Gastroesophageal sphincter (tissue), 4 donors: ENCODE data around the gene LCE1F. TPM values are rescaled to one million over a fixed set of nuclear protein-coding genes. Genes with fewer than 3 reads are reported as not detected.

Experiments
- ATAC-seq: fragments of 150-250 bp; one replicate; pipeline ENCODE4 v1.9.1; 2016; ENCODE audit warnings: mild to moderate bottlenecking, moderate library complexity
- H3K27ac ChIP-seq, 4 donors: fragments of 200-600 bp; sonication (generic) in 3 of 4; 1 replicate in 3 of 4; 2 replicates in 1 of 4; pipeline ENCODE4 v1.5.1; 2016 to 2019
- H3K27me3 ChIP-seq: fragments of 200-600 bp; sonication (generic); one replicate; pipeline ENCODE4 v1.5.1; 2019
- H3K36me3 ChIP-seq, 2 donors: fragments of 200-600 bp; sonication (generic); one replicate each; pipeline ENCODE4 v1.5.1; 2019; ENCODE audit warnings: control low read depth in 1 of 2
- H3K4me1 ChIP-seq, 3 donors: fragments of 200-600 bp; sonication (generic); 1 replicate in 2 of 3; 2 replicates in 1 of 3; pipeline ENCODE4 v1.5.1; 2016 to 2019; ENCODE audit warnings: control low read depth in 2 of 3
- H3K4me3 ChIP-seq, 2 donors: fragments of 200-600 bp; sonication (generic); one replicate each; pipeline ENCODE4 v1.5.1; 2019; ENCODE audit warnings: mild to moderate bottlenecking in 1 of 2, moderate library complexity in 1 of 2
- H3K9me3 ChIP-seq, 3 donors: fragments of 200-600 bp; sonication (generic); one replicate each; pipeline ENCODE4 v1.5.1; 2017 to 2019; ENCODE audit warnings: control low read depth in 2 of 3
- EP300 ChIP-seq: sonication (generic); formaldehyde crosslinking; IDR thresholded peaks from one replicate; pipeline ENCODE4 v1.6.1; 2017; ENCODE audit warnings: antibody characterized with exemption, mild to moderate bottlenecking
- POLR2A ChIP-seq, 2 donors: fragments of 450-650 bp; IDR thresholded peaks; one replicate each; pipeline ENCODE4 v1.6.1; 2017; ENCODE audit warnings: antibody characterized with exemption in 2 of 2, mild to moderate bottlenecking in 2 of 2, moderate library complexity in 1 of 2
- POLR2AphosphoS5 ChIP-seq: sonication (generic); formaldehyde crosslinking; IDR thresholded peaks from one replicate; pipeline ENCODE4 v1.6.1; 2017; ENCODE audit warnings: antibody characterized with exemption
- WGBS, 2 donors: methylation state at CpG; one replicate each; pipeline ENCODE4 v1.1.5; 2018; ENCODE audit warnings: low coverage in 1 of 2; 5-methylcytosine and 5-hydroxymethylcytosine counted together
- total RNA-seq, 4 donors: library from RNA; depleted of rRNA; stranded (reverse); fragments of >200 nt; gene quantifications; one replicate each; pipeline ENCODE4 v1.1.0, GENCODE V29; 2016
- TF ChIP-seq, protein P1 (sequence below), 4 experiments: fragments of 200-600 bp in 2 of 4; fragments of 450-650 bp in 2 of 4; sonication (generic) in 1 of 4; IDR thresholded peaks; one replicate each; pipeline ENCODE4 v1.5.1; 2017 to 2019; ENCODE audit warnings: antibody characterized with exemption in 4 of 4, mild to moderate bottlenecking in 2 of 4, moderate library complexity in 2 of 4

The LCE1F gene
- total RNA-seq, 4 donors from 2014 or later = not detected

DNA sequence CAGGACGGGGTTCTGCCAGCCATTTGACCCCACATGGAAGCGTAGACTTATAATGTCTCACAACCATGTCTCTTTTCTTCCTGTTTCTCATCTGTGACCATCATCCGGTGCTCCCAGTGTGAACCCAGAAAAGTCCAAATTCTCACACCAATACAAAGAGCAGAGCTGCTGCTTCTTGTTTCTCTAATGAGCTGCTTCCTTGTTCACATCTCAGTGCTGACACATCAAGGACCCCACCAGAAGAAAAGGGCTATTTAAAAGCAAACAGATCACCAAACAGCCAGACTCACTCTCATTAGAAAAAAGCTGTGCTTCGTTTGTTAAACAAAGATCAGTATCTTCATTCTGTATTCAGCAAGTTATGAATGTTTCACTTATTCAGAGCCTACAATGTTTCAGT is 20.7 kb downstream of the LCE1F start:
- H3K36me3 ChIP-seq = no peaks in the 10 kb centered on the region
- H3K27me3 ChIP-seq = no peaks in the 10 kb centered on the region
- TF ChIP-seq, protein P1, sequence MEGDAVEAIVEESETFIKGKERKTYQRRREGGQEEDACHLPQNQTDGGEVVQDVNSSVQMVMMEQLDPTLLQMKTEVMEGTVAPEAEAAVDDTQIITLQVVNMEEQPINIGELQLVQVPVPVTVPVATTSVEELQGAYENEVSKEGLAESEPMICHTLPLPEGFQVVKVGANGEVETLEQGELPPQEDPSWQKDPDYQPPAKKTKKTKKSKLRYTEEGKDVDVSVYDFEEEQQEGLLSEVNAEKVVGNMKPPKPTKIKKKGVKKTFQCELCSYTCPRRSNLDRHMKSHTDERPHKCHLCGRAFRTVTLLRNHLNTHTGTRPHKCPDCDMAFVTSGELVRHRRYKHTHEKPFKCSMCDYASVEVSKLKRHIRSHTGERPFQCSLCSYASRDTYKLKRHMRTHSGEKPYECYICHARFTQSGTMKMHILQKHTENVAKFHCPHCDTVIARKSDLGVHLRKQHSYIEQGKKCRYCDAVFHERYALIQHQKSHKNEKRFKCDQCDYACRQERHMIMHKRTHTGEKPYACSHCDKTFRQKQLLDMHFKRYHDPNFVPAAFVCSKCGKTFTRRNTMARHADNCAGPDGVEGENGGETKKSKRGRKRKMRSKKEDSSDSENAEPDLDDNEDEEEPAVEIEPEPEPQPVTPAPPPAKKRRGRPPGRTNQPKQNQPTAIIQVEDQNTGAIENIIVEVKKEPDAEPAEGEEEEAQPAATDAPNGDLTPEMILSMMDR (IDR thresholded peaks at IDR 0.05) = no peak
- no peak for ATAC-seq
- 59 to 64% methylated on average over 4 of the region's 4 CpGs for WGBS, 2 donors
- H3K4me1 ChIP-seq = no peaks in the 10 kb centered on the region
- H3K27ac ChIP-seq = no peak overlapping the region
- no peak overlapping the region for H3K4me3 ChIP-seq
- H3K9me3 ChIP-seq = no peaks in the 10 kb centered on the region

DNA sequence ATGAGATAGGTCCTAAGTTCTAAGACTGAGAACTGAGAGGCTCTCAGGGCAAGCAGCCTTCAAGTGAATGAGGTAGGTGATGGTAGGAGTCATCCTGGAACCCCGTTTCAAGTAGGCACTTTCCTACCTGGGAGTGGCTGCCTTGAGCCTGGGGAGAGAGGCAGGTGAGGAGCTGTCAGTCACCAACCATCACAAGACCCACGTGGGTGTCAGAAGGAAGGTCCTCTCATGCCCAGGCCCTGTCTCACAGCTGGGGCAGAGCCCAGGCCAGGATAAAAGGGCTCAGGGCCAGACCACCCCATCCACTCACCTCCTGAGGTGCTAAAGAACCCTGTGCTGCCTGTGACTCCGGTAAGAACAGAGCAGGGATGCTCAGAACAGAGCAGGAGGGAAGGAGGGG is 21.5 kb downstream of the LCE1F start, which contains the start of gene LCE1D:
Gene LCE1D, plus strand, starts transcription at position 301 of the 400 bp plus-strand sequence. CDS start 1,074 bp downstream, outside the sequence.
- H3K27me3 ChIP-seq = no peaks in the 10 kb centered on the region
- WGBS, 2 donors = 60% methylated on average over 2 of the region's 3 CpGs; no CpG with 5 or more reads in 1 of the 2 donors
- H3K4me1 ChIP-seq = no peaks in the 10 kb centered on the region
- no peak within 1 kb of the TSS for H3K27ac ChIP-seq
- H3K9me3 ChIP-seq = no peaks in the 10 kb centered on the region
- H3K36me3 ChIP-seq = no peaks in the 10 kb centered on the region
- no peak within 1 kb of the TSS for H3K4me3 ChIP-seq
- ATAC-seq = no peak
- TF ChIP-seq POLR2A (IDR thresholded peaks at IDR 0.05) (no peak), EP300 (no peak), POLR2AphosphoS5 (no peak)
- TF ChIP-seq, protein P1 (IDR thresholded peaks at IDR 0.05) = no peak

DNA sequence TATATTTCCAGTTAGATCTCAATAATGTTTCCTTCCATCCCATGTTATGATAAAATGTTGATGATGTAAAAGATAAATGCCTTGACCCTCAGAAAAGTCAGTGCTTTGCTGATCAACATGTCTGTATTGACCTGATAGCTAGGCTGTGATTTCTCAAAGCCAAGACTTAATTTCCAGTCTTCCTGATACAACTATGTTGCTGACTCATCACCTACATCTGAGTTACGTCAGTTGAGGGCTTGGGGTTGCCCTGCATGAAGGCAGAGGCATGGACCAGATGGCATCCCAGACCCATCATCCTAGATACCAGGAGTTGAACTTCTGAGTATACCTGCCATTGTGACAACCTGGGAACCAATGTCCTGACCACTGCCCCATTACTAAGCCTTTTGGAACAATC is 26.4 kb downstream of the LCE1F start:
- H3K9me3 ChIP-seq = no peaks in the 10 kb centered on the region
- no CpG with 5 or more reads among the region's 1 CpG for WGBS, 2 donors
- no peak for TF ChIP-seq POLR2A (IDR thresholded peaks at IDR 0.05)
- no peak for TF ChIP-seq EP300
- ATAC-seq = no peak
- H3K27ac ChIP-seq = no peak overlapping the region
- no peaks in the 10 kb centered on the region for H3K4me1 ChIP-seq
- H3K4me3 ChIP-seq = no peak overlapping the region
- H3K36me3 ChIP-seq = no peaks in the 10 kb centered on the region
- no peaks in the 10 kb centered on the region for H3K27me3 ChIP-seq

DNA sequence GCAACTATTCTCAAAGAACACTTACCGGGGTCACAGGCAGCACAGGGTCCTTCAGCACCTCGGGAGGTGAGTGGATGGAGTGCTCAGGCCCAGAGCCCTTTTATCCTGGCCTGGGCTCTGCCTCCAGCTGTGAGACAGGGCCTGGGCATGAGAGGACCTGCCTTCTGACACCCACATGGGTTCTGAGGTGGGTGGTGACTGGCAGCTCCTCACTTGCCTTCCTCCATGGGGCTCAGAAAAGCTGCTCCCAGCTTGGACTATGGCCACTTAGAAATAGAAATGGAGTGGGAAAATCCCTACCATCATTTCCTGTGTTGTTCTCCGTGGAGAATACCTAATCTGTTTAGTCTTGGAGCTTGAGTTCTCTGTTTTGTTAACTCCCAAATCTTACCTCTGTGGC is 31.6 kb downstream of the LCE1F start, which contains the start of gene LCE1C:
Gene LCE1C, minus strand, starts transcription at position 76 of the 400 bp plus-strand sequence. CDS start 1,173 bp downstream, outside the sequence.
- no peaks in the 10 kb centered on the region for H3K4me1 ChIP-seq
- ATAC-seq = no peak
- H3K9me3 ChIP-seq = no peaks in the 10 kb centered on the region
- H3K27me3 ChIP-seq = no peaks in the 10 kb centered on the region
- 20 to 29% methylated on average over 1 of the region's 3 CpGs for whole genome bisulfite sequencing, 2 donors
- H3K27ac ChIP-seq = no peak within 1 kb of the TSS
- H3K36me3 ChIP-seq = no peaks in the 10 kb centered on the region
- TF ChIP-seq, protein P1 (IDR thresholded peaks at IDR 0.05) = no peak
- no peak for TF ChIP-seq POLR2A (IDR thresholded peaks at IDR 0.05)
- TF ChIP-seq EP300 = no peak
- TF ChIP-seq POLR2AphosphoS5 = no peak
- H3K4me3 ChIP-seq = no peak within 1 kb of the TSS

DNA sequence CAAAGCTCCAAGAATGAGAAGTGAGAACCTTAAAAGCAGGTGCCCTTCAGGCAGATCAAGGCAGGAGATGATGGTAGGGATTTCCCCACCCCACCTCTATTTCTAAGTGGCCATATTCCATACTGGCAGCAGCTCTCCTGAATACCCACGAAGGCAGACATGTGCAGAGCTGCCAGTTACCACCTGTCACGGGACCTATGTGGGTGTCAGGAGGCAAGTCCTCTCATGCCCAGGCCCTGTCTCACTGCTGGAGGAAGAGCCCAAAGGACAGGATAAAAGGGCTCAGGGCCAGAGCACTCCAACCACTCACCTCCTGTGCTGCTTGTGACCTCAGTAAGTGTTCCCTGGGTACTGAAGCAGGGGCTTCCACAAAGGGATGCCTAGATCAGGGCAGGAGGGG is 36.1 kb downstream of the LCE1F start:
- Histone ChIP-seq H3K27me3 (no peaks in the 10 kb centered on the region), H3K9me3 (no peaks in the 10 kb centered on the region), H3K4me1 (no peaks in the 10 kb centered on the region), H3K27ac (no peak overlapping the region), H3K4me3 (no peak overlapping the region), H3K36me3 (no peaks in the 10 kb centered on the region)
- 80% methylated on average over 1 of the region's 2 CpGs; no CpG with 5 or more reads in 1 of the 2 donors for WGBS, 2 donors
- no peak for ATAC-seq
- TF ChIP-seq POLR2AphosphoS5 = no peak

DNA sequence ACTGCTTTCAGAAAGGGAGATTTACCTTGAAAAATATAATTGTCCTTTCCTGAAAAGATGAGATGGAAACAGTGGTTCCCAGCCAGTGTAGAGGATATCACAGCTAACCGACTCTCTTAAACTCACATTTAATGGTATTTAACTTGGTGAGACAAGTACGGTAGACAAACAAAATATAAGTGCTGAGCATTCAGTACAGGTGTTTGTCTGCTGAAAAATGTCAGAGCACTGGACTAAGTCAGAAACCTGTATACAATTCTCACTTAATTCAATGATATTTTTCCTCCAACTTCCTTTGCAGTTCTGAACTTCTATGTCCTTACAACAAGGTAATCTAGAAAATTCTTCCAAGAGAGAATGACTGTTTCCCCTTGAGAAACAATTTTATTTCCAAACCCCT is 36.7 kb downstream of the LCE1F start, which contains the start of gene LCE1B:
Gene LCE1B, plus strand, starts transcription at position 301 of the 400 bp plus-strand sequence. CDS start 476 bp downstream, outside the sequence.
- no peaks in the 10 kb centered on the region for H3K4me1 ChIP-seq
- ATAC-seq = no peak
- H3K9me3 ChIP-seq = no peaks in the 10 kb centered on the region
- H3K36me3 ChIP-seq = no peaks in the 10 kb centered on the region
- 73 to 81% methylated on average over 2 of the region's 2 CpGs for WGBS, 2 donors
- H3K4me3 ChIP-seq = no peak within 1 kb of the TSS
- TF ChIP-seq POLR2AphosphoS5 (no peak), POLR2A (IDR thresholded peaks at IDR 0.05) (no peak), EP300 (no peak)
- TF ChIP-seq, protein P1 (IDR thresholded peaks at IDR 0.05) = no peak
- H3K27me3 ChIP-seq = no peaks in the 10 kb centered on the region
- no peak within 1 kb of the TSS for H3K27ac ChIP-seq
